HuH-7.5 (cell line): Measurements from ENCODE around the gene TEX36.
"Not testable (repeated sequence)": the region's sequence is repeated elsewhere in the genome, so short reads cannot be mapped to it uniquely, and the experiment has no call there.

ENCODE experiments used
- DNase-seq: peaks from one replicate; pipeline ENCODE4 v3.0.0; 2011; ENCODE audit warnings: low spot score

Gene TEX36

DNA sequence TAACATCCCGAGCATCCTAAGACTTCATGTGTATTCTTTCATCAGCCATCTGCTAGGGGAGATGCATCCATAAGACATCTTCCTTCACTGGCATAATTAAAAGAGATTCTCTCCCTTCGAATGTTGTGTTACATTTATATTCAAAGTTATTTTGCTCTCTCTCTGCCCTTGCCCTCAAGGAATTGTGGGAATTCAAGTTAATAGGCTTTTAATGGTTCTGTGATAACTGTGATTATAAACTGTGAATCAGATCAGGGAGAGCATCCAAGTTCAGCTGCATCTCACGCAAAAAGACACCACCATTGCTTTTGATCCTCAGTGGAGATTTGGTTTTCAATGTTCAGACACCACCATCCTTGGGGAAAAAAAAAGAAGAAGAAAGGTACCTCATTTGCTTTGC, 9.2 kb upstream of the TEX36 start:
- DNase-seq = no peak

GRCh38 chr10:125691160-125691981, 8.4 kb upstream of the TEX36 start:
- DNase-seq = no peak

GRCh38 chr10:125689955-125690569, 7.1 kb upstream of the TEX36 start:
- no peak for DNase-seq

DNA sequence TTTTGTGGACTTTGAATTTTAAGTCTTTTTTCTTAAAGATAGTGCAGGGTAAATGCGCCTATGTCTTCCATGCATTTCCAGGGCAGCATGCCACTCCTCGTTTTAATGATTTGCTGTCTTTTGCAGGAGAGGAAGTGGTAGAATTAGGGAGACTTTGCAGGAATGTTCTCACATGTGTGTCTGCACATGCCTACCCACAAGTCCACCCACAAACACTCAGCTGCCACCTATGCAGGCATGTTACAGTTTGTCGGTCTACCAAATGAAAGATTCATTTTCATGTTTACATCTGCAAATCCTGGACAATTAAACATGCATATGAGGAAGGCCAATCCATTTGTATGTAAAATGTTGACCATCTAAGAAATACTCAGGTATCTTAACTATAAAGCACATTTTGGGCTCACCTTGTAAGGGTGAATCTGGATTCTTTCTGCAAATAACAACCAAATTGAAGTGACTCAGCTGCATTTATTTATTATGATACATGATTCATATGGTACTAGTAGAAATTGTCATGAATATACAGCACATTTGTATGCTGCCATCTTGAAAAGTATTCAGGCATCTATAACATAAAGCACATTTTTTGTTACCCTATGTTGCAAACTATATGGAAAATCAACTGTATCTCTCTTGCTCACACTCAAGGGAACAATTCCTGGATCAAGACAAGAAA, 4.7 kb upstream of the TEX36 start:
- DNase-seq = no peak

DNA sequence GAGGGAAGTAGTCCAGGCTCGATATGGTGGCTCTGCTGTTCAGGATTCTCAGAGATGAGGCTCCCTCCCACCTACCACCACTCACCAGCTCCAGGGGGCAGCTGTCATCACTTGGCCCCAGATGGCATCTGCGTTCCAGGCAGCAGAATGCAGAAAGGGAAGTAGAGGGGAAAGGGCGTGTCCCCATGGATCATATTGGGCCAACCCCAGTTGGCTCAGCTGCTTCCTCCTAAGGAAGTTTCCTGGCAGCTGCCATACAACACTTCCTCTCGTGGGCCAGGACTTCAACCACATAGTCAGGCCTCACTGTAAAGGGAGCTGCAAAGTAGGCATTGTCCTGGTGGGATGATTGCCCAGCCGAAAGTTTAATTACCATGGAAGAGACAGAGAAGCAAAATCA, 1.6 kb upstream of the TEX36 start:
- no peak for DNase-seq

DNA sequence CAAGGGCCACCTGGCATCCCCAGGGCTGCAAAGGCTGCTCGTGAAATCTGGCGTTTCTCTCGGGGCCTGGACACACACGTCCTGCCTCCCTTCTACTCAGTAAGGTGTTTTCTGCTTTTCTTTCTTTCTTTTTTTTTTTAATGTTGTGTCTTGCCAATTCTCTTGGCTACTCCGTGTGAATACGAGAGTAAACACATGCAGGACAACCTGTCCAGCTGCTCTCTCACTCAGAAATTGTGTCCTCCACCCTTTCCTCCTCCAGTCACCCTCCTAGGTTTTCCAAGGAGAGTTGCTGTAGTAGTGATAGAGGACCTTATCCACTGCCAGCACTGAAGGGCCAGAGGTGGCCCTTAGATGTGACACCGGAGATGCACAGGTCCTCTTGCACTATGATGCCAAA, 858 bp upstream of the TEX36 start:
- no peak for DNase-seq

- DNase-seq = no peak
These were observed 3.5 kb downstream of the TEX36 start for GRCh38 chr10:125679436-125679835.

DNA sequence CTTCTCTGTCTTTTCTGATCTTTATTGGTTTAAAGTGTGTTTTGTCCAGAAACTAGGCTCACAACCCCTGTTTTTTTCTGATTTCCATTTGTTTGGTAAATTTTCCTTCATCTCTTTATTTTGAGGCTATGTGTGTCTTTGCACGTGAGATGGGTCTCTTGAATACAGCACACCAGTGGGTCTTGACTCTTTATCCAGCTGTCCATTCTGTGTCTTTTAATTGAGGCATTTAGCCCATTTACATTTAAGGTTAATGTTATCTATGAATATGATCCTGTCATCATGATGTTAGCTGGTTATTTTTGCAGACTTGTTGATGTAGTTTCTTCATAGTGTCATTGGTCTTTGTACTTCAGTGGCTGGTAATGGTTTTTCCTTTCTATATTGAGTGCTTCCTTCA, 10.1 kb downstream of the TEX36 start:
- no peak for DNase-seq

DNA sequence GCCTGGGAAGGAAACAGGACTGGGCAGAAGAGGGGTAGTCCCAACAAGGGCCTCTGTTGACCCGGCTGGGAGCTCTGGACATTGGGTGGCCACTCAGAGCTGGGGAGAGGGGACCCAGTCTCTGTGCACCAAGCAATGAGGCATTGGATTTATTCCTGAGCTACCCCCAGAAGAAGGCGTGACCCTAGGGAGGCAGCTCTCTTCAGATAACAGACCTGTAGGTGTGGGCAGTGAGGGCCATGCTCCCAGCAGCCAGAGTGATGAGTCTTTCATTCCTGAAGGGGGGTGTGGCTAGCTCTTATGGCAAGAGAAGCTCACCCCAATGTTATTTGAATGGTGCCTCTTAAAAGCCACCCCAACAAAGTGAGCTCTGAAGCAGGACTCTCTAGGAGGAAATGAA, 20.4 kb downstream of the TEX36 start:
- no peak for DNase-seq

- no peak for DNase-seq
These were observed 20.9 kb downstream of the TEX36 start for GRCh38 chr10:125661941-125662515.

DNA sequence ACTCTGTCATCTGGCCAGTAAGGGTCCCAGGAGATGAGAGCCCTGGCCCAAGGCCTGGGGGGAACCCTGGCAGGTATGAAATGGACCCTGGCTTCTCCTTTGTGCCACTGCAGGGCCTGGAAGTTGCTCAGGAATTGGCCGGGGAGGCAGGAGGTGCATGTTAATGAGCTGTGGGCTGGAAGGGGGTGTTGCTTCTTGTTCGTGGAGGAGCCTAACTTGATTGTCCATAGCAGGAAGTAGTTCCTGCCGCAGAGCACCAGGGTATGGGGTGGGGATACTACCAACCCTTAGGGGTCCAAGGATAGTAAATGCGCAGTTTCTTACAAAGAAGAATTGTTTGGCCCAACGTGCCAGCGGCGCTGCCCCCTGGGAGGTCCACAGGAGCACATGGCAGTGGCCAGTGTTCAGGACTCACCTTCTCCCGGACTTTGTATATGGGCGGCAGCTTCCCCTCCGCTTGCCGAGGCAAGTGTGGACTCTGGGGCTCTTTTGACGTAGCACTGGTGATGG, 21.5 kb downstream of the TEX36 start:
- DNase-seq = no peak

DNA sequence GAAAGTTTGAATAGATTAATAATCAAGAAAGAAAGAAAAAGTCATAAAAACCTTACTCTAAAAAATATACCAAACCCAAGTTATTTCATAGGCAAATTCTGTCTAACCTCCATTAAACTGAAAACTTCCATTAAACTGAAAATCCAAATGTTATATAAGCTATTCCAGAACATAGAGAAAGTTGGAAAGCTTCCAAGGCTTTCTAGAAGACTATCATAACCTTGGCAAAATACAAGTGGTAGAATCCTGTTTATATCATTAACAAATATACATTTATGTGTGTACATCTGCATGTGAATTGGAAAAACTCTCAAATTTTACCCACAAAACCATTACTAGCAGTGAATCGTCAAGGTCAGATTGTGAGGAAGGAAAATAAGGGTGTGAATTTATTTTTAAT, 23.9 kb downstream of the TEX36 start:
- DNase-seq = no peak

DNA sequence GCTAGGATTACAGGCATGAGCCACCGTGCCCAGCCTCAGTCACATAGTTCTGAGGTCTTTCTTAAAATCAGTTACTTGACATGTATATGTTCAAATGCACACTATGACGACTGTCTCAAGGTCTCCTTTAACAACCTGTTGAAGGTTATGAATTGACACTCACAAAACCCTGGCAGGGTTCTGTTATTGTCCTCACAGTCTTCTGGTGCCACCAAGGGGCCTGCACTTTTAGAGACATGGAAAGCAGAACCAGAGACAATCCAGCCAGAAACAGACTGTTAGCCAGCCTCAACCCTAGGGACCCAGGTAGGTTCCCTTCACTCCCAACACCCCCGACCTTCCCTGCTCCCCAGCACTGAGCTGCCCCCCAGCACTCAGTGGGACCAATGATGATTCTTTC, 26.4 kb downstream of the TEX36 start:
- DNase-seq = no peak

DNA sequence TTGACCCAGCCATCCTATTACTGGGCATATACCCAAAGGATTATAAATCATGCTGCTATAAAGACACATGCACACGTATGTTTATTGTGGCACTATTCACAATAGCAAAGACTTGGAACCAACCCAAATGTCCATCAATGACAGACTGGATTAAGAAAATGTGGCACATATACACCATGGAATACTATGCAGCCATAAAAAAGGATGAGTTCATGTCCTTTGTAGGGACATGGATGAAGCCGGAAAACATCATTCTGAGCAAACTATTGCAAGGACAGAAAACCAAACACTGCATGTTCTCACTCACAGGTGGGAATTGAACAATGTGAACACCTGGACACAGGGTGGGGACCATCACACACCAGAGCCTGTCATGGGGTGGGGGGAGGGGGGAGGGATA, 29.9 kb downstream of the TEX36 start:
- DNase-seq = not testable (repeated sequence)

DNA sequence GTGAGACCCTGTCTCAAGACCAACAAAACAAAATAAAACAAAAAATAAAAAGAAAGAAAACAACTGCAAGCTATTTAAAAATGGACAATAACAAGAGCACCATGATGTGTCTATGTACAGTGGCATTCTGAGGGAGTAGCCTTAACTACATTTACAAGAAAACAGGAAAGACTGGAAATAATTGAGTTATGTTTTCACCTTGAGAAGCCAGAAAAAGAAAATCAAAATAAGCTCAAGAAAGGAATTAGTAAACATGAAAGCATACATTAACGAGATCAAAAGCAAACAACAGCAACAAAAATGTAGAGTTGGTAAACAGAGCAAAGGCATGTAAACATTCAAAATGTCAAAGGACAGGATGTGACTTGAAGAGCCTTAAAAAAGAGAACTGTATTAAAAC, 36.7 kb downstream of the TEX36 start:
- no peak for DNase-seq

DNA sequence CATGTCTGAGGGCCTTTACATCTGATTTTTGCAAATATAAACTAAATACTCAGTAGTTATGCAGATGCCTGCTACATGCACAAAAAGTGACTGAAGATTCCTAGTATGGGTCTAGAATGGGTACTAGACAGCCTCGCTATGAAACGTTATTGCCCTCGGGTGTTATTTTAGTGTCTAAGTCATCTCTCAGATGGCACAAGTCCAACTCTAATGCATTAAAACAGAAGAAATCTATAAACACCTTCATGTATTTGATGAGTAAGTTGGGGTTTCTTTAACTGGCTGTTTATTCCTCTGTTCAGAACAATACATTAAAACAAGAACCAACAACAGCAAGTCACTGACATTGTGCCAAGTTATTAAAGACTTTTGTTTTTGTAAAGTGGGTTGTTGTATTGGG, 41.6 kb downstream of the TEX36 start:
- DNase-seq = no peak

DNA sequence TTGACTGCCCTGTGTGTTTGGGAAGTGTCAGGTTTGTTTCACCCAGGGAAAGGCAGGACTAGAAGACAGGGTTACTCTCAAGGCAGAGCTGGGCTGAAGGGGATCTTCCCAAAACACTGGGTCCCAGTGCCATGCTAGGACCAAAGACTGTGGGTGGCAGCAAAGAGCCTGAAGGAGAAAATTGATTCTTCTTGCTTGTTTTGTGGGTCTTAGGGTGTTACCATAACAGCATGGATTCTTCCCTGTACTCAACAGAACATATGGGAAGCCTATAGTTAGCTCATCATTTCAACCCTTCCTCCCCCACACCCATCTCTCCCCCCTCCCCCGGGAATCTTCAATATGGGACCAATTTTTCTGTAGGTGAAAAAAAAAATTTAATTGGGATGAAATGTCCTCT, 42.3 kb downstream of the TEX36 start:
- DNase-seq = no peak

DNA sequence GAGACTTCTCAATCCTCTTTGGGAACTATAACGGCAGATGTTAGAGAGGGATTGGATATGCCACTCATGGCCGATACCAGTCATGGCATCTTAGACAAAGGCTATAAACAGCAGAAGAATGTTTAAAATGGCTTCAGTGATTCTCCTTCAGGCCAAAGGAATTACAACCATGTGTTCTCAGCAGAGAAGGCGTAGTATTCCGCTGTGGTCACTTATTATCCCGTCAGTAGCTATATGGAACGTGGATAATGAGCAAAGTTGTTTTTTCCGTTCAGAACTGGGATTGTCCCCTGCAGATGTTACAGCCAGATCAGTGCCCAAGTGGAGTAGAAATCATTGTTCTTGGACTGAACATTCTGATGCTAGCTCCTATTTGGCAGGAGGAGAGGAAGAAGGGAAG, 43.1 kb downstream of the TEX36 start:
- no peak for DNase-seq

- DNase-seq = no peak
These were observed 44.4 kb downstream of the TEX36 start for GRCh38 chr10:125638555-125638954.

DNA sequence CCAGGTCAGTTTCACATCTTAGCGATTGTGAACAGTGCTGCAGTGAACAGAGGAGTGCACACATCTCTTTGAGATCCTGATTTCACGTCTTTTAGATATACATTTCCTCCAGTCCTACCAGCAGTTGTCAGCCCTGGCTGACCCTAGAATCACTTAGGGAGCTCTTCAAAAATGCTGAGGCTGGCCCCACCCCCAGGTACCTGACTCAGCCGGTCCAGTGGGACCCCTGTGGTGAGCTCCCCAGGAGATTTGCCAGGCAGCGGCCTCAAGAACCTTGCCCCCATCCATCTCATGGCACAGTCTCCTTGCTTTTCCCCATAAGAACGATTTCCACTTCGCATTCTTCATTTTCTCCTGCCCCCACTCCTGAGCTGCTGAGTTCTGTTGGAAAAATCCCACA, 45.5 kb downstream of the TEX36 start:
- DNase-seq = no peak

DNA sequence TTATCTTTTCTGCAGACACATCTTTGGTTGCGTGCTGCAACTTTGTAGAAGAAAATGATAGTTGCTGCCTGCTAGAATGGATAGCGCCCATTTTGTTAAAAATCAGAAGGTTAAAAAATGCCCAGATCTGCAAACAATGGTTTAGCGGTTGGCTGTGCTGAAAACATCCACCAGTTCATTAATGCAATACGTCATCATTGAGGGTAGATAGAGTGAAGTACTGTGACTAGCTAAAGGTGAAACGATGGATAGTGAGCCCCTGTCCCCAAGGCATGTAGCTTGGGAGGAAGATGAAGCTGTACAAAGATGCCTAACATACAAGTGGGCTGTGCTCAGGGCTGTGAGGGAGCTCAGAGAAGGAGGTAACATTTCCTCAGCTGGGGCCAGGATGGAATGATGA, 48.4 kb downstream of the TEX36 start:
- no peak for DNase-seq

GRCh38 chr10:125633517-125633999, 49.4 kb downstream of the TEX36 start:
- no peak for DNase-seq

DNA sequence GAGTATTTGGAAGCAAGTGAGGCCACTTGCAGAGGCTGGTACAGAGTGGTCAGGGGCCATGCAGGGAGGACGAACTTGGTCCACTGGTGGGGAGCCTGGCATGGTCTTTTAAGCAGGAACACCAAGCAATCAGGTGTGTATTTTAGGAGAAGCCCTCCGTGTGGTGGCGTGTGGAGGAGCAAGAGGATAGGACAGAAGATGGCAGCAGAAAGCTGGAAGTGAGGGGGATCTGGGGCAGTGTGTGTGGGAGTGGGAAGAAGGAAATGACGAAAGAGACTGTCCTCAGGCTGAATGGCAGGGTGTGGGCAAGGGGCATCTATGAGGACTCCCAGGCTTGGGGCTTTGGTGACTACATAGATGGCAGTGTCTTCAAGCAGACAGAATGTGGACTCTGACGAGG, 51.2 kb downstream of the TEX36 start:
- DNase-seq = no peak
